ENCODE data around the gene C10orf90.
"Not testable (repeated sequence)": the region's sequence is repeated elsewhere in the genome, so short reads cannot be mapped to it uniquely, and the experiment has no call there.

C10orf90 gene

GRCh38 chr10:126583552-126584200 lies 86.8 kb downstream of the C10orf90 start:
- DNase-seq (ENCODE audit: low read depth, low spot score), result no peak

GRCh38 chr10:126581648-126582046 lies 88.8 kb downstream of the C10orf90 start:
- no peak for DNase-seq (ENCODE audit: low read depth, low spot score)

GRCh38 chr10:126580873-126581647 lies 89.4 kb downstream of the C10orf90 start:
- DNase-seq (ENCODE audit: low read depth, low spot score), result no peak

- no peak for DNase-seq (ENCODE audit: low read depth, low spot score)
Observed at GRCh38 chr10:126576336-126576735, 94.2 kb downstream of the C10orf90 start.

GRCh38 chr10:126570621-126571602 lies 99.6 kb downstream of the C10orf90 start:
- no peak for DNase-seq (ENCODE audit: low read depth, low spot score)

- no peak for DNase-seq (ENCODE audit: low read depth, low spot score)
Observed at GRCh38 chr10:126570245-126570570, 100.3 kb downstream of the C10orf90 start.

- DNase-seq (ENCODE audit: low read depth, low spot score), result no peak
Observed at GRCh38 chr10:126569513-126570244, 100.8 kb downstream of the C10orf90 start.

- DNase-seq (ENCODE audit: low read depth, low spot score), result no peak
Observed at GRCh38 chr10:126568809-126569385, 101.6 kb downstream of the C10orf90 start.

- no peak for DNase-seq (ENCODE audit: low read depth, low spot score)
Observed at GRCh38 chr10:126565871-126566270, 104.6 kb downstream of the C10orf90 start.

- DNase-seq (ENCODE audit: low read depth, low spot score), result no peak
Observed at GRCh38 chr10:126565441-126565840, 105.1 kb downstream of the C10orf90 start.

GRCh38 chr10:126564326-126564888 lies 106.1 kb downstream of the C10orf90 start:
- DNase-seq (ENCODE audit: low read depth, low spot score), result no peak

GRCh38 chr10:126563361-126563760 lies 107.1 kb downstream of the C10orf90 start:
- DNase-seq (ENCODE audit: low read depth, low spot score), result no peak

GRCh38 chr10:126561921-126562680 lies 108.4 kb downstream of the C10orf90 start:
- DNase-seq (ENCODE audit: low read depth, low spot score), result no peak

- no peak for DNase-seq (ENCODE audit: low read depth, low spot score)
Observed at GRCh38 chr10:126561294-126561920, 109.1 kb downstream of the C10orf90 start.

- DNase-seq (ENCODE audit: low read depth, low spot score), result no peak
Observed at GRCh38 chr10:126558881-126559280, 111.6 kb downstream of the C10orf90 start.

- DNase-seq (ENCODE audit: low read depth, low spot score), result no peak
Observed at GRCh38 chr10:126551202-126551601, 119.3 kb downstream of the C10orf90 start.

- DNase-seq (ENCODE audit: low read depth, low spot score), result not testable (repeated sequence)
Observed at GRCh38 chr10:126550586-126550985, 119.9 kb downstream of the C10orf90 start.

GRCh38 chr10:126549344-126549743 lies 121.1 kb downstream of the C10orf90 start:
- no peak for DNase-seq (ENCODE audit: low read depth, low spot score)

- DNase-seq (ENCODE audit: low read depth, low spot score), result no peak
Observed at GRCh38 chr10:126544565-126544964, 125.9 kb downstream of the C10orf90 start.

Data from activated CD4-positive, CD25-positive, alpha-beta regulatory T cell treated with anti-CD3 and anti-CD28 coated beads, Interleukin-2, amount 50 U/mL, for 16 hours (primary cell).